Measurements from ENCODE around the gene TBCA. TPM values are rescaled to one million over a fixed set of nuclear protein-coding genes. Genes with fewer than 3 reads are reported as not detected.
"Not testable (repeated sequence)": the region's sequence is repeated elsewhere in the genome, so short reads cannot be mapped to it uniquely, and the experiment has no call there.

Gene TBCA
- total RNA-seq, 2 donors from 2014 or later = 70.0 TPM

GRCh38 chr5:77767301-77767700 lies 8.8 kb downstream of the TBCA start:
- Histone ChIP-seq H3K27me3 (replicated peaks; ENCODE audit: insufficient read depth) (no peaks in the 10 kb centered on the region), H3K4me1 (ENCODE audit: control insufficient read depth in 1 of 2, low read depth in 2 of 2) (peaks cover 7 to 16% of the 10 kb centered on the region in 2 donors), H3K4me3 (no peak overlapping the region), H3K36me3 (peaks cover 6% of the 10 kb centered on the region), H3K9me3 (no peaks in the 10 kb centered on the region), H3K27ac (no peak overlapping the region)
- no peak for TF ChIP-seq CTCF (IDR thresholded peaks at IDR 0.05)
- no peak for ATAC-seq (ENCODE audit: insufficient number of reproducible peaks, low FRiP score, low read depth)
- no peak for DNase-seq (ENCODE audit: low spot score)

GRCh38 chr5:77761606-77762005 lies 14.5 kb downstream of the TBCA start:
- H3K4me3 ChIP-seq = no peak overlapping the region
- DNase-seq (ENCODE audit: low spot score) (no peak), ATAC-seq (ENCODE audit: insufficient number of reproducible peaks, low FRiP score, low read depth) (no peak)
- no peaks in the 10 kb centered on the region for H3K27me3 ChIP-seq (replicated peaks; ENCODE audit: insufficient read depth)
- no peak for TF ChIP-seq CTCF (IDR thresholded peaks at IDR 0.05)
- no peaks in the 10 kb centered on the region for H3K36me3 ChIP-seq
- no peaks in the 10 kb centered on the region for H3K9me3 ChIP-seq
- no peak overlapping the region for H3K27ac ChIP-seq
- H3K4me1 ChIP-seq (ENCODE audit: control insufficient read depth in 1 of 2, low read depth in 2 of 2) = peaks cover 0 to 4% of the 10 kb centered on the region in 2 donors

- Histone ChIP-seq H3K27me3 (replicated peaks; ENCODE audit: insufficient read depth) (no peaks in the 10 kb centered on the region), H3K9me3 (no peaks in the 10 kb centered on the region), H3K36me3 (no peaks in the 10 kb centered on the region), H3K4me3 (no peak overlapping the region), H3K4me1 (ENCODE audit: control insufficient read depth in 1 of 2, low read depth in 2 of 2) (peaks cover 0 to 4% of the 10 kb centered on the region in 2 donors), H3K27ac (no peak overlapping the region)
- TF ChIP-seq CTCF (IDR thresholded peaks at IDR 0.05) = no peak
- DNase-seq (ENCODE audit: low spot score) (no peak), ATAC-seq (ENCODE audit: insufficient number of reproducible peaks, low FRiP score, low read depth) (no peak)
These were observed 17.8 kb downstream of the TBCA start for GRCh38 chr5:77758141-77758938.

- Histone ChIP-seq H3K4me1 (ENCODE audit: control insufficient read depth in 1 of 2, low read depth in 2 of 2) (no peaks in the 10 kb centered on the region), H3K4me3 (no peak overlapping the region), H3K27ac (no peak overlapping the region), H3K9me3 (no peaks in the 10 kb centered on the region), H3K27me3 (replicated peaks; ENCODE audit: insufficient read depth) (no peaks in the 10 kb centered on the region), H3K36me3 (no peaks in the 10 kb centered on the region)
- no peak for TF ChIP-seq CTCF (IDR thresholded peaks at IDR 0.05)
- DNase-seq (ENCODE audit: low spot score) (no peak), ATAC-seq (ENCODE audit: insufficient number of reproducible peaks, low FRiP score, low read depth) (no peak)
These were observed 24.7 kb downstream of the TBCA start for GRCh38 chr5:77751328-77752023.

- DNase-seq (ENCODE audit: low spot score); H3K27ac ChIP-seq; H3K4me3 ChIP-seq; H3K9me3 ChIP-seq; ATAC-seq (ENCODE audit: insufficient number of reproducible peaks, low FRiP score, low read depth); H3K4me1 ChIP-seq (ENCODE audit: control insufficient read depth in 1 of 2, low read depth in 2 of 2); H3K36me3 ChIP-seq; H3K27me3 ChIP-seq (replicated peaks; ENCODE audit: insufficient read depth): not testable (repeated sequence)
These were observed 25.2 kb downstream of the TBCA start for GRCh38 chr5:77750928-77751327.
